ENCODE data around the gene NT5C2.

DNA sequence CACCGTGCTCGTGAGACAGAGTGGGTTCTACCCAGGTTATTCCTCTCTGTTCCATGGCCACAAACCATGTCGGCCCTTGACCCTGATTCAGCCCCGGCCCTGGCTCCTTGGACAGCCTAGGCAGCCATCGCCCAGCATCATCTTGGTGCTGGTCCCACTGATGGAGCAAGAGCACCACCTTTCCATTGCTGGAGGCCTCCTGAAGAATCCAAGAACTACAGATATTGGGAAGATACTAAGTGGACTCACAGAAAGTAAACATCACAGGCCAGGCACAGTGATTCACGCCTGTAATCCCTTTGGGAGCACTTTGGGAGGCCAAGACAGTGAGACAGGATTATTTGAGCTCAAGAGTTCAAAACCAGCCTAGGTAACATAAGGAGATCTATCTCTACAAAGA, 125.1 kb downstream of the NT5C2 start:
- TF ChIP-seq POLR2AphosphoS5 (IDR thresholded peaks at IDR 0.05; ENCODE audit: low read depth, low read length) (no peak), POLR2A (IDR thresholded peaks at IDR 0.05; ENCODE audit: low read depth, low read length) (no peak), TAF1 (IDR thresholded peaks at IDR 0.05; ENCODE audit: low read depth, low read length) (no peak), POU2F2 (IDR thresholded peaks at IDR 0.05; ENCODE audit: low read depth, low read length) (no peak), SPI1 (IDR thresholded peaks at IDR 0.05; ENCODE audit: low read depth, low read length) (no peak), PAX5 (IDR thresholded peaks at IDR 0.05; ENCODE audit: insufficient read depth, low read length, severe bottlenecking) (no peak)
